Keratinocyte (primary cell): ENCODE measurements around the gene HS6ST3. TPM values are rescaled to one million over a fixed set of nuclear protein-coding genes. Genes with fewer than 3 reads are reported as not detected.

Source experiments
- DNase-seq: peaks from one replicate; pipeline ENCODE4 v3.0.0-alpha.2; 2011; ENCODE audit warnings: low read depth, missing footprints, low spot score
- FAIRE-seq: peaks from 2 replicates; lab custom pipeline; 2011; peaks lifted over from hg19 to GRCh38; lab: Jason Lieb, UNC
- H2AFZ ChIP-seq: 2 replicates; pipeline ENCODE4 v1.6.0; 2012; ENCODE audit warnings: low read length, control low read depth, inconsistent platforms; ENCODE audit not compliant: control insufficient read depth
- H3K27ac ChIP-seq: 2 replicates; pipeline ENCODE4 v1.5.1; 2011; ENCODE audit warnings: low read length; ENCODE audit not compliant: control insufficient read depth, insufficient read depth
- H3K27me3 ChIP-seq: 3 replicates; pipeline ENCODE4 v1.6.0; 2011; ENCODE audit warnings: low read length; ENCODE audit not compliant: control insufficient read depth, insufficient read depth; ENCODE audit errors: extremely low read depth
- H3K36me3 ChIP-seq, 2 experiments: 2 replicates in 1 of 2; 3 replicates in 1 of 2; pipeline ENCODE4 v1.5.1; 2011; ENCODE audit warnings: low read length in 2 of 2, mild to moderate bottlenecking in 1 of 2; ENCODE audit not compliant: control insufficient read depth in 2 of 2, insufficient read depth in 2 of 2; ENCODE audit errors: extremely low read depth in 1 of 2
- H3K4me1 ChIP-seq: 3 replicates; pipeline ENCODE4 v1.5.1; 2011; ENCODE audit warnings: low read length; ENCODE audit not compliant: control insufficient read depth, insufficient read depth; ENCODE audit errors: extremely low read depth
- H3K4me2 ChIP-seq: 3 replicates; pipeline ENCODE4 v1.6.0; 2011; ENCODE audit warnings: low read depth, low read length; ENCODE audit not compliant: control insufficient read depth, insufficient read depth; ENCODE audit errors: extremely low read depth
- H3K4me3 ChIP-seq, 3 experiments: fragments of 200-600 bp in 1 of 3; sonication (generic) in 1 of 3; 2 replicates in 2 of 3; 3 replicates in 1 of 3; pipeline ENCODE4 v1.5.1; 2011 to 2016; ENCODE audit warnings: low read length in 3 of 3, mild to moderate bottlenecking in 3 of 3, control low read depth in 2 of 3, inconsistent platforms in 1 of 3, low read depth in 1 of 3, mixed read lengths in 1 of 3, mixed run types in 1 of 3, moderate library complexity in 1 of 3; ENCODE audit not compliant: control insufficient read depth in 2 of 3, insufficient read depth in 2 of 3; ENCODE audit errors: extremely low read depth in 1 of 3
- H3K79me2 ChIP-seq: 2 replicates; pipeline ENCODE4 v1.6.0; 2012; ENCODE audit warnings: low read length; ENCODE audit not compliant: control insufficient read depth, insufficient read depth
- H3K9ac ChIP-seq: 3 replicates; pipeline ENCODE4 v1.6.0; 2011; ENCODE audit warnings: low read length; ENCODE audit not compliant: control insufficient read depth, insufficient read depth; ENCODE audit errors: extremely low read depth
- H3K9me1 ChIP-seq: 3 replicates; pipeline ENCODE4 v1.6.0; 2011; ENCODE audit warnings: low read length; ENCODE audit not compliant: control insufficient read depth, insufficient read depth; ENCODE audit errors: extremely low read depth
- H3K9me3 ChIP-seq: 2 replicates; pipeline ENCODE4 v1.5.1; 2012; ENCODE audit warnings: low read depth, low read length; ENCODE audit not compliant: control insufficient read depth
- H4K20me1 ChIP-seq: 3 replicates; pipeline ENCODE4 v1.6.0; 2011; ENCODE audit warnings: low read length; ENCODE audit not compliant: control insufficient read depth, insufficient read depth; ENCODE audit errors: extremely low read depth
- EZH2 ChIP-seq: IDR thresholded peaks from one replicate; pipeline ENCODE4 v1.6.1; 2012; ENCODE audit warnings: inconsistent platforms, mild to moderate bottlenecking, low read length, moderate library complexity
- dilution Hi-C: fragments of 300-500 bp; cut with MboI; formaldehyde crosslinking; loops from one replicate; pipeline ENCODE4 v1.7.0; 2020; ENCODE audit warnings: low sequenced_read_pairs; ENCODE audit not compliant: extremely low pct_ligation_motif_present
- polyA plus RNA-seq, 5 experiments: library from polyadenylated mRNA; depleted of rRNA in 3 of 5; stranded (reverse) in 3 of 5; stranded (forward) in 1 of 5; unstranded in 1 of 5; fragments of >200 nt; gene quantifications; 1 replicate in 1 of 5; 2 replicates in 3 of 5; 3 replicates in 1 of 5; pipeline versions ENCODE4 v1.2.1 to v1.2.3, GENCODE V29; 2011 to 2012; ENCODE audit warnings: missing spikeins in 2 of 5, low read depth in 1 of 5, low replicate concordance in 1 of 5
- TF ChIP-seq, protein P1 (sequence below), 3 experiments: IDR thresholded peaks in 1 of 3; conservative IDR thresholded peaks in 1 of 3; optimal IDR thresholded peaks in 1 of 3; 2 replicates in 2 of 3; 3 replicates in 1 of 3; pipeline versions ENCODE3 to v1.5.1; 2011; ENCODE audit warnings: low read length in 3 of 3, mild to moderate bottlenecking in 3 of 3, moderate library complexity in 2 of 3, control low read depth in 1 of 3, inconsistent platforms in 1 of 3; ENCODE audit not compliant: insufficient read depth in 2 of 3; ENCODE audit errors: extremely low read depth in 1 of 3

Gene HS6ST3
- polyA plus RNA-seq, 1 donor (not counting 4 experiments of a cell fraction or from before 2014, with no cell fraction given), result 0.03 TPM

- no peak overlapping the region for H3K4me2 ChIP-seq
- no peaks in the 10 kb centered on the region for H3K27me3 ChIP-seq
- dilution Hi-C loops, result no loop called here
- no peaks in the 10 kb centered on the region for H3K36me3 ChIP-seq
- no peaks in the 10 kb centered on the region for H3K9me1 ChIP-seq
- no peak for TF ChIP-seq EZH2
- TF ChIP-seq, protein P1, sequence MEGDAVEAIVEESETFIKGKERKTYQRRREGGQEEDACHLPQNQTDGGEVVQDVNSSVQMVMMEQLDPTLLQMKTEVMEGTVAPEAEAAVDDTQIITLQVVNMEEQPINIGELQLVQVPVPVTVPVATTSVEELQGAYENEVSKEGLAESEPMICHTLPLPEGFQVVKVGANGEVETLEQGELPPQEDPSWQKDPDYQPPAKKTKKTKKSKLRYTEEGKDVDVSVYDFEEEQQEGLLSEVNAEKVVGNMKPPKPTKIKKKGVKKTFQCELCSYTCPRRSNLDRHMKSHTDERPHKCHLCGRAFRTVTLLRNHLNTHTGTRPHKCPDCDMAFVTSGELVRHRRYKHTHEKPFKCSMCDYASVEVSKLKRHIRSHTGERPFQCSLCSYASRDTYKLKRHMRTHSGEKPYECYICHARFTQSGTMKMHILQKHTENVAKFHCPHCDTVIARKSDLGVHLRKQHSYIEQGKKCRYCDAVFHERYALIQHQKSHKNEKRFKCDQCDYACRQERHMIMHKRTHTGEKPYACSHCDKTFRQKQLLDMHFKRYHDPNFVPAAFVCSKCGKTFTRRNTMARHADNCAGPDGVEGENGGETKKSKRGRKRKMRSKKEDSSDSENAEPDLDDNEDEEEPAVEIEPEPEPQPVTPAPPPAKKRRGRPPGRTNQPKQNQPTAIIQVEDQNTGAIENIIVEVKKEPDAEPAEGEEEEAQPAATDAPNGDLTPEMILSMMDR (optimal IDR thresholded peaks at IDR 0.05 in 1 of 3, IDR thresholded peaks at IDR 0.05 in 1 of 3, conservative IDR thresholded peaks at IDR 0.05 in 1 of 3; ENCODE audit: extremely low read depth in 1 of 3, insufficient read depth in 2 of 3, low read length in 3 of 3), result no peak
- no peaks in the 10 kb centered on the region for H4K20me1 ChIP-seq
- no peak overlapping the region for H3K4me3 ChIP-seq
- no peak overlapping the region for H2AFZ ChIP-seq
- H3K79me2 ChIP-seq, result no peaks in the 10 kb centered on the region
- H3K9me3 ChIP-seq, result peaks cover 6% of the 10 kb centered on the region
- no peak overlapping the region for H3K27ac ChIP-seq
- H3K9ac ChIP-seq, result no peak overlapping the region
- no peak for DNase-seq
- FAIRE-seq, result no peak
- H3K4me1 ChIP-seq, result peaks cover 14% of the 10 kb centered on the region
These were observed 556.8 kb downstream of the HS6ST3 start for GRCh38 chr13:96646515-96647211.

GRCh38 chr13:96650301-96650886 lies 560.5 kb downstream of the HS6ST3 start:
- Histone ChIP-seq H3K9me1 (no peaks in the 10 kb centered on the region), H3K27me3 (no peaks in the 10 kb centered on the region), H3K9ac (no peak overlapping the region), H3K79me2 (no peaks in the 10 kb centered on the region), H4K20me1 (no peaks in the 10 kb centered on the region), H2AFZ (peak overlapping the region; percentile 60), H3K9me3 (peaks cover 3% of the 10 kb centered on the region), H3K27ac (peak overlapping the region; percentile 19), H3K4me1 (peaks cover 14% of the 10 kb centered on the region), H3K36me3 (no peaks in the 10 kb centered on the region), H3K4me2 (peak overlapping the region; percentile 13), H3K4me3 (no peak overlapping the region)
- dilution Hi-C loops, result no loop called here
- FAIRE-seq (peak; percentile 88), DNase-seq (peak; percentile 40)
- TF ChIP-seq EZH2, result no peak
- TF ChIP-seq, protein P1 (optimal IDR thresholded peaks at IDR 0.05 in 1 of 3, IDR thresholded peaks at IDR 0.05 in 1 of 3, conservative IDR thresholded peaks at IDR 0.05 in 1 of 3; ENCODE audit: extremely low read depth in 1 of 3, insufficient read depth in 2 of 3, low read length in 3 of 3), result peak; percentile 13 to 28 (median 27)
